Gastrocnemius medialis (tissue), 4 donors: Measurements from ENCODE around the gene ZNF775.

ENCODE experiments used
- POLR2A ChIP-seq, 2 donors: fragments of 450-650 bp; IDR thresholded peaks; one replicate each; pipeline ENCODE4 v1.6.1; 2017; ENCODE audit warnings: antibody characterized with exemption in 2 of 2, mild to moderate bottlenecking in 2 of 2, moderate library complexity in 2 of 2
- TF ChIP-seq, protein P1 (sequence below), 5 experiments: fragments of 450-650 bp in 3 of 5; fragments of 200-600 bp in 2 of 5; sonication (generic) in 2 of 5; IDR thresholded peaks in 4 of 5; conservative IDR thresholded peaks in 1 of 5; 1 replicate in 4 of 5; 2 replicates in 1 of 5; pipeline ENCODE4 v1.5.1; 2016 to 2019; ENCODE audit warnings: antibody characterized with exemption in 5 of 5, mild to moderate bottlenecking in 3 of 5, moderate library complexity in 3 of 5

DNA sequence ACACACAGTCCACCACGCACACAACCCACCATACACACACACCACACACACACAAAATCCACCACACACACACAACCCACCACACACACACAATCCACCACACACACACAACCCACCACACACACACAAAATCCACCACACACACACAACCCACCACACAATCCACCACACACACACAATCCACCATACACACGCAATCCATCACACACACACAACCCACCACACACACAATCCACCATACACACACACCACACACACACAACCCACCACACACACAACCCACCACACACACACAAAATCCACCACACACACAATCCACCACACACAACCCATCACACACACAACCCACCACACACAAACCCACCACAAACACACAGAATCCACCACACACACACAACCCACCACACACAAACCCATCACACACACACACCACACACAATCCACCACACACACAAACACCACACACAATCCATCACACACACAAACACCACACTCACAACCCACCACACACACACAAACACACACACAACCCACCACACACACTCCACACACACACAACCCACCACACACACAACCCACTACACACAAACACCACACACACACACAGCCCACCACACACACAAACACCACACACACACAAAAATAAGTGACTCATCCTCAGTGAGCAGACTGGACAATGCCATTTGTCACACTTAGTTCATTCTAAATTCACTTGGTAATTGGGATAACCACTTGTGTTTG, 19.3 kb upstream of the ZNF775 start:
- TF ChIP-seq, protein P1, sequence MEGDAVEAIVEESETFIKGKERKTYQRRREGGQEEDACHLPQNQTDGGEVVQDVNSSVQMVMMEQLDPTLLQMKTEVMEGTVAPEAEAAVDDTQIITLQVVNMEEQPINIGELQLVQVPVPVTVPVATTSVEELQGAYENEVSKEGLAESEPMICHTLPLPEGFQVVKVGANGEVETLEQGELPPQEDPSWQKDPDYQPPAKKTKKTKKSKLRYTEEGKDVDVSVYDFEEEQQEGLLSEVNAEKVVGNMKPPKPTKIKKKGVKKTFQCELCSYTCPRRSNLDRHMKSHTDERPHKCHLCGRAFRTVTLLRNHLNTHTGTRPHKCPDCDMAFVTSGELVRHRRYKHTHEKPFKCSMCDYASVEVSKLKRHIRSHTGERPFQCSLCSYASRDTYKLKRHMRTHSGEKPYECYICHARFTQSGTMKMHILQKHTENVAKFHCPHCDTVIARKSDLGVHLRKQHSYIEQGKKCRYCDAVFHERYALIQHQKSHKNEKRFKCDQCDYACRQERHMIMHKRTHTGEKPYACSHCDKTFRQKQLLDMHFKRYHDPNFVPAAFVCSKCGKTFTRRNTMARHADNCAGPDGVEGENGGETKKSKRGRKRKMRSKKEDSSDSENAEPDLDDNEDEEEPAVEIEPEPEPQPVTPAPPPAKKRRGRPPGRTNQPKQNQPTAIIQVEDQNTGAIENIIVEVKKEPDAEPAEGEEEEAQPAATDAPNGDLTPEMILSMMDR (IDR thresholded peaks at IDR 0.05 in 4 of 5, conservative IDR thresholded peaks at IDR 0.05 in 1 of 5) = no peak
- TF ChIP-seq POLR2A (IDR thresholded peaks at IDR 0.05) = no peak
